Neural progenitor cell (in vitro differentiated cells): ENCODE results near the gene SATB2. TPM values are rescaled to one million over a fixed set of nuclear protein-coding genes. Genes with fewer than 3 reads are reported as not detected.

ENCODE experiments used
- DNase-seq: peaks from one replicate; pipeline ENCODE4 v3.0.0-alpha.2; 2016; ENCODE audit warnings: low spot score
- H2AFZ ChIP-seq: fragments of 200-600 bp; sonication (generic); replicated peaks from 2 replicates; pipeline ENCODE4 v1.6.1; 2016; ENCODE audit warnings: antibody characterized with exemption
- H3F3A ChIP-seq: fragments of 200-600 bp; sonication (generic); 2 replicates; pipeline ENCODE4 v1.6.1; 2016; ENCODE audit warnings: antibody characterized with exemption, low read depth
- H3K27ac ChIP-seq: fragments of 200-600 bp; sonication (generic); 2 replicates; pipeline ENCODE4 v1.5.1; 2016; ENCODE audit warnings: mild to moderate bottlenecking
- H3K27me3 ChIP-seq: fragments of 200-600 bp; sonication (generic); 2 replicates; pipeline ENCODE4 v1.6.1; 2016; ENCODE audit warnings: mild to moderate bottlenecking, moderate library complexity
- H3K36me3 ChIP-seq: fragments of 200-600 bp; sonication (generic); 2 replicates; pipeline ENCODE4 v1.5.1; 2016
- H3K4me1 ChIP-seq: fragments of 200-600 bp; sonication (generic); 2 replicates; pipeline ENCODE4 v1.6.1; 2016; ENCODE audit warnings: mixed run types
- H3K4me2 ChIP-seq: fragments of 200-600 bp; sonication (generic); 2 replicates; pipeline ENCODE4 v1.6.1; 2016
- H3K4me3 ChIP-seq: fragments of 200-600 bp; sonication (generic); 2 replicates; pipeline ENCODE4 v1.5.1; 2016
- H3K79me2 ChIP-seq: fragments of 200-600 bp; sonication (generic); 2 replicates; pipeline ENCODE4 v1.6.1; 2016; ENCODE audit warnings: low read depth
- H3K9ac ChIP-seq: fragments of 200-600 bp; sonication (generic); 2 replicates; pipeline ENCODE4 v1.6.1; 2016
- H3K9me3 ChIP-seq: fragments of 200-600 bp; sonication (generic); 2 replicates; pipeline ENCODE4 v1.5.1; 2016; ENCODE audit warnings: low read depth
- H4K20me1 ChIP-seq: fragments of 200-600 bp; sonication (generic); 2 replicates; pipeline ENCODE4 v1.6.1; 2016; ENCODE audit warnings: low read depth
- H3K27ac Mint-ChIP-seq: 3 replicates; pipeline ENCODE4 v1.8.0; 2021; ENCODE audit warnings: mixed read lengths
- H3K27me3 Mint-ChIP-seq: 2 replicates; pipeline ENCODE4 v1.8.0; 2022; ENCODE audit warnings: low read depth, mild to moderate bottlenecking, inconsistent platforms, moderate library complexity, mixed read lengths; ENCODE audit not compliant: insufficient read depth
- H3K36me3 Mint-ChIP-seq: 3 replicates; pipeline ENCODE4 v1.8.0; 2021; ENCODE audit warnings: mixed read lengths
- H3K4me1 Mint-ChIP-seq: 3 replicates; pipeline ENCODE4 v1.8.0; 2021; ENCODE audit warnings: mixed read lengths
- H3K4me3 Mint-ChIP-seq: 3 replicates; pipeline ENCODE4 v1.8.0; 2021; ENCODE audit warnings: mild to moderate bottlenecking, moderate library complexity, mixed read lengths
- H3K9me3 Mint-ChIP-seq: 3 replicates; pipeline ENCODE4 v1.8.0; 2020; ENCODE audit warnings: mixed read lengths
- EZH2 ChIP-seq: fragments of 200-600 bp; sonication (generic); IDR thresholded peaks from 2 replicates; pipeline ENCODE4 v1.6.1; 2017; ENCODE audit warnings: antibody characterized with exemption, mild to moderate bottlenecking, moderate library complexity
- EZH2phosphoT487 ChIP-seq: fragments of 200-600 bp; sonication (generic); IDR thresholded peaks from 2 replicates; pipeline ENCODE4 v1.6.1; 2017; ENCODE audit warnings: antibody characterized with exemption
- total RNA-seq: library from RNA; depleted of rRNA; stranded (reverse); fragments of >200 nt; gene quantifications from 2 replicates; pipeline ENCODE4 v1.2.3, GENCODE V29; 2015; ENCODE audit warnings: low replicate concordance
- TF ChIP-seq, protein P1 (sequence below): fragments of 200-600 bp; sonication (generic); IDR thresholded peaks from 2 replicates; pipeline ENCODE4 v1.5.1; 2017; ENCODE audit warnings: antibody characterized with exemption, mild to moderate bottlenecking

SATB2 gene
- total RNA-seq, 1 donor from 2014 or later, result 3.7 TPM

DNA sequence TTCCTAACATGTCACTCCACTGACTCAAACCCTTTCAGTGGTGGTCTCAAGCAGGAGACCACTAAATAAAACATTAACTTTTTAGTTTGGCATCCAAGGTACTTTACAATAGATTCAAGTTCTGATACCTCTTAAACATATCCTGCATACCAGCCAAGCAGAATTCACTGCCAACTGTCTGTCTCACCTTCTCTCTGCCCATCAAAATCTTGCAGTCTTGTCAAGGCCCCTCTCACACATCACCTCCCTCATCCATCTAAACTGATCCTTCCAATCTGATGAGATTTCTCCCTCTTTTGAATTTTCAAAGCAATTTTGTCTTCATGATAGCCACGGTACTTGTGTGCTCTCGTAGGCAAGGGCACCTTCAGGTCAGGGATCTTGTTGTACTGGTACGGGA, 43.7 kb downstream of the SATB2 start:
- Histone ChIP-seq H2AFZ (no peak overlapping the region), H3K27me3 (no peaks in the 10 kb centered on the region), H3K27ac (no peak overlapping the region), H3K4me1 (no peaks in the 10 kb centered on the region), H3K4me3 (no peak overlapping the region), H3K4me2 (no peak overlapping the region), H3F3A (no peaks in the 10 kb centered on the region), H3K79me2 (no peaks in the 10 kb centered on the region), H3K9me3 (no peaks in the 10 kb centered on the region), H4K20me1 (no peaks in the 10 kb centered on the region), H3K9ac (no peak overlapping the region), H3K36me3 (no peaks in the 10 kb centered on the region)
- TF ChIP-seq EZH2 (no peak), EZH2phosphoT487 (no peak)
- TF ChIP-seq, protein P1, sequence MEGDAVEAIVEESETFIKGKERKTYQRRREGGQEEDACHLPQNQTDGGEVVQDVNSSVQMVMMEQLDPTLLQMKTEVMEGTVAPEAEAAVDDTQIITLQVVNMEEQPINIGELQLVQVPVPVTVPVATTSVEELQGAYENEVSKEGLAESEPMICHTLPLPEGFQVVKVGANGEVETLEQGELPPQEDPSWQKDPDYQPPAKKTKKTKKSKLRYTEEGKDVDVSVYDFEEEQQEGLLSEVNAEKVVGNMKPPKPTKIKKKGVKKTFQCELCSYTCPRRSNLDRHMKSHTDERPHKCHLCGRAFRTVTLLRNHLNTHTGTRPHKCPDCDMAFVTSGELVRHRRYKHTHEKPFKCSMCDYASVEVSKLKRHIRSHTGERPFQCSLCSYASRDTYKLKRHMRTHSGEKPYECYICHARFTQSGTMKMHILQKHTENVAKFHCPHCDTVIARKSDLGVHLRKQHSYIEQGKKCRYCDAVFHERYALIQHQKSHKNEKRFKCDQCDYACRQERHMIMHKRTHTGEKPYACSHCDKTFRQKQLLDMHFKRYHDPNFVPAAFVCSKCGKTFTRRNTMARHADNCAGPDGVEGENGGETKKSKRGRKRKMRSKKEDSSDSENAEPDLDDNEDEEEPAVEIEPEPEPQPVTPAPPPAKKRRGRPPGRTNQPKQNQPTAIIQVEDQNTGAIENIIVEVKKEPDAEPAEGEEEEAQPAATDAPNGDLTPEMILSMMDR, result no peak
- Mint-ChIP-seq H3K4me3 (no peak overlapping the region), H3K27me3 (peaks cover 2% of the 10 kb centered on the region), H3K9me3 (no peaks in the 10 kb centered on the region), H3K27ac (no peak overlapping the region), H3K36me3 (peaks cover 2% of the 10 kb centered on the region), H3K4me1 (peaks cover 16% of the 10 kb centered on the region)
- no peak for DNase-seq

DNA sequence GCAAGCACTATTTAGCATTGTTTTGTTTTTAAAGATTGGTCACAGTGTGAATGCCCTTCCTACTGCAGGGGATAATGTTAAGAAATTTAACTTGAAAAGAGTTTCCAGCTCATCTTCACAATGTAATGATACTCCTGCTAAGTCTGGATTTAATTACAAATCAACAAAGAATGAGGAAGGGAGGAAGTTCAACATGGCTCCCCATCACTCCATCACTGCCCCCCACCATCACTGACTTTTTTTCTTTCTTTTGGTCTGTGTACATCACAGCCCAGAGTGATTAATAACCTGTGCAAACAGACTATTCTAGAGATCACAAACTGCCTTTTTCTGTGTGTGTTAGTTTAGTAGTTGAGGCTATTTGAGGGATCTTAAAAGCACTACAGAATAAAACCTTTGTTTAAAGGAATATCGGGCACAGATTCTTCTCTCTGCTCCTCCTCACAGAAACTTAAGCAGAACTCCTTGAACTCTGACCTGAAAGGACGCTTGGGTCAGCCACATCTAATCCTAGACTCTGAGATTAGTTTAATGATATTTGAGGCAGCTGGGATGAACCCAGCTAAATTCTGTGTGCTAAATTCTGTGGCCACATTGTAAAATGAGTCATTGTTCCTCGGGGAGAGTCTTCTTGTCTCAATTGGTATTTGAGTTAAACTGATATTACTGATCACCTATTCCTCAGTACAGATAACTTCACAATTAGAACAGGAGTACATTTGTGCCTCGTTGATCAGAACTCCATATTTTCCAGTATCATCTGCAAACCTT, 47.8 kb downstream of the SATB2 start:
- no peak overlapping the region for H3K4me3 ChIP-seq
- Mint-ChIP-seq H3K4me3 (no peak overlapping the region), H3K27me3 (no peaks in the 10 kb centered on the region), H3K9me3 (no peaks in the 10 kb centered on the region), H3K27ac (no peak overlapping the region), H3K36me3 (peaks cover 5% of the 10 kb centered on the region), H3K4me1 (peaks cover 16% of the 10 kb centered on the region)
- no peaks in the 10 kb centered on the region for H3K79me2 ChIP-seq
- H3K9me3 ChIP-seq, result no peaks in the 10 kb centered on the region
- DNase-seq, result no peak
- H3K9ac ChIP-seq, result no peak overlapping the region
- H3K4me2 ChIP-seq, result no peak overlapping the region
- H3K27ac ChIP-seq, result no peak overlapping the region
- TF ChIP-seq, protein P1, result no peak
- no peak for TF ChIP-seq EZH2
- TF ChIP-seq EZH2phosphoT487, result no peak
- H3K36me3 ChIP-seq, result no peaks in the 10 kb centered on the region
- H4K20me1 ChIP-seq, result no peaks in the 10 kb centered on the region
- H3K4me1 ChIP-seq, result no peaks in the 10 kb centered on the region
- no peaks in the 10 kb centered on the region for H3F3A ChIP-seq
- H2AFZ ChIP-seq, result no peak overlapping the region
- no peaks in the 10 kb centered on the region for H3K27me3 ChIP-seq

DNA sequence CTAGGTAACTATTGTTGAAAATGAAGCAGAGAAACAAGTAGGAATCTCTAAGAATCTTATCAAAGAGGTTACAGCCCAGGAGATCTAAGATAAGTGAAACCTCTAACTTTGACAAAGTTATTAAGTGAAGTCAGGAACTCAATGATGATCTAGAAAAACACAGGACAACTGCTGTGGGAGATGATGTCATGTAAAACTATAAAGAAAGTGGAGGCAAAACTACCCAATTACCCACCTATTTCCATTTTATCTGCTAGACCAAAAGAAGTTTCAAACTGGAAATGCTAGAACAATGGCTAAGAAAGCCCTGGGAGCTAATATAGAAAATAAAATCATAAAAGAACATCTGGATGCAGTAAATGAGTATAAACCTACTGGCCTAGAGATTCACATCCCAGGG, 50.3 kb downstream of the SATB2 start:
- TF ChIP-seq EZH2phosphoT487 (no peak), EZH2 (no peak)
- TF ChIP-seq, protein P1, result no peak
- no peak for DNase-seq
- H3K4me3 ChIP-seq, result no peak overlapping the region
- no peak overlapping the region for H2AFZ ChIP-seq
- H3K4me1 ChIP-seq, result no peaks in the 10 kb centered on the region
- H3K27me3 Mint-ChIP-seq, result no peaks in the 10 kb centered on the region
- no peaks in the 10 kb centered on the region for H3F3A ChIP-seq
- no peaks in the 10 kb centered on the region for H3K36me3 ChIP-seq
- no peaks in the 10 kb centered on the region for H3K79me2 ChIP-seq
- H4K20me1 ChIP-seq, result no peaks in the 10 kb centered on the region
- no peaks in the 10 kb centered on the region for H3K9me3 ChIP-seq
- H3K27me3 ChIP-seq, result no peaks in the 10 kb centered on the region
- no peaks in the 10 kb centered on the region for H3K9me3 Mint-ChIP-seq
- no peak overlapping the region for H3K4me2 ChIP-seq
- H3K27ac ChIP-seq, result no peak overlapping the region
- H3K4me3 Mint-ChIP-seq, result no peak overlapping the region
- peaks cover 16% of the 10 kb centered on the region for H3K4me1 Mint-ChIP-seq
- H3K9ac ChIP-seq, result no peak overlapping the region
- H3K36me3 Mint-ChIP-seq, result peaks cover 3% of the 10 kb centered on the region
- no peak overlapping the region for H3K27ac Mint-ChIP-seq
